Mesendoderm (in vitro differentiated cells): Measurements from ENCODE around the gene EPS8L1.
"Not testable (repeated sequence)": the region's sequence is repeated elsewhere in the genome, so short reads cannot be mapped to it uniquely, and the experiment has no call there.

ENCODE experiments used
- DNase-seq: peaks from one replicate; pipeline ENCODE4 v3.0.0; 2013
- H2AK5ac ChIP-seq: 2 replicates; pipeline ENCODE4 v1.6.1; 2013; ENCODE audit warnings: low read length, inconsistent platforms
- H2BK120ac ChIP-seq: 2 replicates; pipeline ENCODE4 v1.6.1; 2013; ENCODE audit warnings: low read depth, mild to moderate bottlenecking, low read length, moderate library complexity, mixed read lengths
- H2BK15ac ChIP-seq: replicated peaks from 2 replicates; pipeline ENCODE4 v1.6.1; 2013; ENCODE audit warnings: low read depth, mild to moderate bottlenecking, moderate library complexity
- H2BK5ac ChIP-seq: 2 replicates; pipeline ENCODE4 v1.6.1; 2013; ENCODE audit warnings: low read length, inconsistent platforms
- H3K18ac ChIP-seq: 2 replicates; pipeline ENCODE4 v1.6.1; 2013; ENCODE audit warnings: mild to moderate bottlenecking, low read length, mixed read lengths
- H3K23ac ChIP-seq: one replicate; pipeline ENCODE4 v1.6.1; 2013; ENCODE audit warnings: low read length
- H3K27ac ChIP-seq: 2 replicates; pipeline ENCODE4 v1.5.1; 2013; ENCODE audit warnings: low read depth, mild to moderate bottlenecking, inconsistent platforms, low read length, moderate library complexity
- H3K27me3 ChIP-seq: 2 replicates; pipeline ENCODE4 v1.6.1; 2013; ENCODE audit warnings: low read length, control low read depth, mild to moderate bottlenecking, inconsistent platforms; ENCODE audit not compliant: insufficient read depth, poor library complexity
- H3K36me3 ChIP-seq: 2 replicates; pipeline ENCODE4 v1.6.1; 2013; ENCODE audit warnings: low read length, inconsistent platforms; ENCODE audit not compliant: control insufficient read depth, insufficient read depth
- H3K4ac ChIP-seq: one replicate; pipeline ENCODE4 v1.6.1; 2013; ENCODE audit warnings: low read depth, mild to moderate bottlenecking, low read length, moderate library complexity
- H3K4me1 ChIP-seq: 2 replicates; pipeline ENCODE4 v1.6.1; 2013; ENCODE audit warnings: low read depth, low read length, inconsistent platforms; ENCODE audit not compliant: control insufficient read depth
- H3K4me2 ChIP-seq: 2 replicates; pipeline ENCODE4 v1.6.1; 2013; ENCODE audit warnings: low read length
- H3K4me3 ChIP-seq: 2 replicates; pipeline ENCODE4 v1.5.1; 2013; ENCODE audit warnings: mild to moderate bottlenecking, low read length
- H3K56ac ChIP-seq: one replicate; pipeline ENCODE4 v1.6.1; 2013; ENCODE audit warnings: low read length
- H3K79me1 ChIP-seq: 2 replicates; pipeline ENCODE4 v1.6.1; 2013; ENCODE audit warnings: low read length, inconsistent platforms
- H3K79me2 ChIP-seq: 2 replicates; pipeline ENCODE4 v1.6.1; 2013; ENCODE audit warnings: mild to moderate bottlenecking, low read length; ENCODE audit not compliant: control insufficient read depth, insufficient read depth
- H3K9ac ChIP-seq: 2 replicates; pipeline ENCODE4 v1.6.1; 2013; ENCODE audit warnings: low read length, inconsistent platforms
- H4K5ac ChIP-seq: one replicate; pipeline ENCODE4 v1.6.1; 2013; ENCODE audit warnings: low read length
- H4K8ac ChIP-seq: one replicate; pipeline ENCODE4 v1.6.1; 2013; ENCODE audit warnings: low read depth, mild to moderate bottlenecking, control low read depth, low read length, moderate library complexity
- WGBS: extraction: QIAGEN DNeasy Blood & Tissue Kit; methylation state at CpG from one replicate; pipeline ENCODE4 v1.1.7; 2013; ENCODE audit warnings: low lambda C conversion rate, missing lambda C conversion rate; ENCODE audit not compliant: insufficient coverage; ENCODE audit errors: extremely low coverage; 5-methylcytosine and 5-hydroxymethylcytosine counted together

Gene EPS8L1

DNA sequence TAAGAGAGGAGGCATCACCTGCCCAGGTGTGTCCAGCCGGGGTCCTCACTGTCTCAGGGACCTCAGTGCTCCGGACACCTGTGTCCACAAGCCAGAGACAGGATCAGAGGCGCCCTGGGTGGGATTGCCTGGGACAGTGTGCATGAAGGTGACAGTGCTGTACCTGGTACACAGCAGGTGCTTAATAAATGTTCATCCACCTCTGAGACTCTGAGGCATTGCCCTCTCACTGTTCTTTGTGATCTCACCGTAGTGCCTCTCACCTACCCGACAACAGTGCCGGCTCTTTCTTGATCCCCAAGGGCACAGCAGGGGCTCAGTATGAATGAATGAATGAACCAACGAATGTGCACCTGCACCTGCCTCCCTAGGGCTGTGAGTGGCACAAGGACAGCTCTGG lies 21.9 kb upstream of the EPS8L1 start:
- H2BK5ac ChIP-seq, result no peak overlapping the region
- H3K4me2 ChIP-seq, result no peak overlapping the region
- no peak overlapping the region for H3K27ac ChIP-seq
- no peak overlapping the region for H3K4me3 ChIP-seq
- H3K56ac ChIP-seq, result no peak overlapping the region
- no peak overlapping the region for H3K4ac ChIP-seq
- no peaks in the 10 kb centered on the region for H3K4me1 ChIP-seq
- no peak overlapping the region for H4K8ac ChIP-seq
- H3K9ac ChIP-seq, result no peak overlapping the region
- no peak overlapping the region for H2BK120ac ChIP-seq
- no peak for DNase-seq
- no peak overlapping the region for H2AK5ac ChIP-seq
- whole genome bisulfite sequencing, result no CpG with 5 or more reads among the region's 7 CpGs
- H3K79me2 ChIP-seq, result no peaks in the 10 kb centered on the region
- no peak overlapping the region for H3K23ac ChIP-seq
- no peak overlapping the region for H4K5ac ChIP-seq
- H3K27me3 ChIP-seq, result no peaks in the 10 kb centered on the region
- H3K79me1 ChIP-seq, result peaks cover 2% of the 10 kb centered on the region
- H2BK15ac ChIP-seq, result no peak overlapping the region
- H3K36me3 ChIP-seq, result peaks cover 12% of the 10 kb centered on the region
- H3K18ac ChIP-seq, result no peak overlapping the region

DNA sequence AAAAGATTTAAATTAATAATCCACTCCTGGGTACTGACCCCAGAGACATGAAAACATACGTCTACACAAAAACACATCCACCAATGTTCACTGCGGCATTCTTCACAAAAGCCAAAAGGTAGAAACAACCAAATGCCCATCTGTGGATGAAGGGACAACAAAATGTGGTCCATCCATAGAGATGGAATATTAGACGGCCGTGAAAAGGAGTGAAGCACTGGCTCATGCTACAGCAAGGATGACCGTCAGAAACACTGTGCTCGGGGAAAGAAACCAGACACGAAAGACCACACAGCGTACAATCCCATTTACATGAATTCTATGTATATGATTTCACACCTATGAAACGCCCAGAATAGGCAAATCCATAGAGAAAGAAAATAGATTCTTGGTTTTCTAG lies 18.8 kb upstream of the EPS8L1 start:
- H3K9ac ChIP-seq, result no peak overlapping the region

DNA sequence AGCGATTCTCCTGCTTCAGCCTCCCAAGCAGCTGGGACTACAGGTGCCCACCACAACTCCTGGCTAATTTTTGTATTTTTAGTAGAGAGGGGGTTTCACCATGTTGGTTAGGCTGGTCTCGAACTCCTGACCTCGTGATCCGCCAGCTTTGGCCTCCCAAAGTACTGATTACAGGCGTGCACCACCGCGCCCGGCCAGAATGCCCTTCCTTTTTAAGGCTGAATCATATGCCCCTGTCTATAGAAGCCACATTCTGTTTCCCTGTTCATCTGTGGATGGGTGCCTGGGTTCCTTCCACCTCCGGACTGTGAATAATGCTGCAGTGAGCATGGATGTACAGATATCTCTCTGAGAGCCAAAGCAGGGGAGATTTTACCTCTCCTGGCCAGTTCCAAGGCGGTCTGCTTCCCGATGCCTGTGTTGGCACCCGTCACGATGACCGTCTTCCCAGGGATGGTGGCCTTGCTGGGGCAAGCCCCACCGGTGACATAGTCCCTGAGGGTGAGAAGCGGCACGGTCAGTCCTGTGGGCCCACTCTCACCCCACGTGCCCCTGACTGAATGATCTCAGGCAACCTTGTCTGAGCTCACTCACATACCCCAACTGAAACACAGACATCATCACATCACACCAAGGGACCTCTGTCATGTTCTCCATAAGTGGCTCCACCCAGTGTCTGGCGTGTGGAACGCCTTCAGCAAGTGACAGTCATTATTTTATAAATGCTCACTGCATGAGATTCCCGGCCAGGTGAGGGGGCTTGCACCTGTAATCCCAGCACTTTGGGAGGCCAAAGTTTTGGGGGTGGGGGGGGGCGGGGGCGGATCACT lies 16.7 kb upstream of the EPS8L1 start:
- H2AK5ac ChIP-seq, result no peak overlapping the region
- H3K79me1 ChIP-seq, result no peaks in the 10 kb centered on the region
- H4K5ac ChIP-seq, result no peak overlapping the region
- H2BK120ac ChIP-seq, result no peak overlapping the region
- H3K36me3 ChIP-seq, result peaks cover 5% of the 10 kb centered on the region
- no peak overlapping the region for H3K4me3 ChIP-seq
- H3K4me2 ChIP-seq, result no peak overlapping the region
- H3K56ac ChIP-seq, result no peak overlapping the region
- no peak overlapping the region for H3K4ac ChIP-seq
- peak; percentile 51 for DNase-seq
- H2BK5ac ChIP-seq, result no peak overlapping the region
- no peak overlapping the region for H3K27ac ChIP-seq
- no peak overlapping the region for H3K9ac ChIP-seq
- H3K79me2 ChIP-seq, result no peaks in the 10 kb centered on the region
- H3K27me3 ChIP-seq, result no peaks in the 10 kb centered on the region
- WGBS, result no CpG with 5 or more reads among the region's 23 CpGs
- no peak overlapping the region for H4K8ac ChIP-seq
- no peaks in the 10 kb centered on the region for H3K4me1 ChIP-seq
- no peak overlapping the region for H2BK15ac ChIP-seq
- H3K23ac ChIP-seq, result no peak overlapping the region
- H3K18ac ChIP-seq, result no peak overlapping the region

More for the DNA sequence above, 18.8 kb upstream of the EPS8L1 start:
- no peak overlapping the region for H3K56ac ChIP-seq
- no peak overlapping the region for H4K5ac ChIP-seq
- no peak overlapping the region for H2BK5ac ChIP-seq
- no peak overlapping the region for H4K8ac ChIP-seq
- H3K79me1 ChIP-seq, result peaks cover 2% of the 10 kb centered on the region
- H3K23ac ChIP-seq, result no peak overlapping the region
- H3K18ac ChIP-seq, result no peak overlapping the region
- no peak overlapping the region for H3K27ac ChIP-seq
- H3K4ac ChIP-seq, result no peak overlapping the region
- no CpG with 5 or more reads among the region's 9 CpGs for WGBS
- no peak for DNase-seq
- peaks cover 9% of the 10 kb centered on the region for H3K36me3 ChIP-seq
- H3K4me1 ChIP-seq, result no peaks in the 10 kb centered on the region
- no peaks in the 10 kb centered on the region for H3K27me3 ChIP-seq
- no peak overlapping the region for H2BK120ac ChIP-seq
- H3K4me3 ChIP-seq, result no peak overlapping the region
- no peaks in the 10 kb centered on the region for H3K79me2 ChIP-seq
- no peak overlapping the region for H2AK5ac ChIP-seq
- H3K4me2 ChIP-seq, result no peak overlapping the region
- no peak overlapping the region for H2BK15ac ChIP-seq

DNA sequence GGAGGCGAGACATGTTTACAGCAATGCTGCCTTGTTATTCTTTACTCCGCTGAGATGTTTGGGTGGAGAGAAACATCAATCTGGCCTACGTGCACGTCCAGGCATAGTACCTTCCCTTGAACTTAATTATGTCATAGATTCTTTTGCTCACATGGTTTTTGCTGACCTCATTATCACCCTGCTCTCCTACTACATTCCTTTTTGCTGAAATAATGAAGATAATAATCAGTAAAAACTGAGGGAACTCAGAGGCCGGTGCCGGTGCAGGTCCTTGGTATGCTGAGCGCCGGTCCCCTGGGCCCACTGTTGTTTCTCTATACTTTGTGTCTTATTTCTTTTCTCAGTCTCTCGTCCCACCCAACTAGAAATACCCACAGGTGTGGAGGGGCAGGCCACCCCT lies 15.4 kb upstream of the EPS8L1 start:
- not testable (repeated sequence) for H3K56ac ChIP-seq, H3K18ac ChIP-seq, H2BK15ac ChIP-seq, H3K4me1 ChIP-seq, H2AK5ac ChIP-seq, H3K9ac ChIP-seq, DNase-seq, H3K79me2 ChIP-seq, H3K23ac ChIP-seq, H4K5ac ChIP-seq, H3K4me2 ChIP-seq, H3K79me1 ChIP-seq, H3K4ac ChIP-seq, H3K4me3 ChIP-seq, H2BK120ac ChIP-seq, H3K27ac ChIP-seq, H4K8ac ChIP-seq, H3K27me3 ChIP-seq, H2BK5ac ChIP-seq, H3K36me3 ChIP-seq
- WGBS, result no CpG with 5 or more reads among the region's 9 CpGs

DNA sequence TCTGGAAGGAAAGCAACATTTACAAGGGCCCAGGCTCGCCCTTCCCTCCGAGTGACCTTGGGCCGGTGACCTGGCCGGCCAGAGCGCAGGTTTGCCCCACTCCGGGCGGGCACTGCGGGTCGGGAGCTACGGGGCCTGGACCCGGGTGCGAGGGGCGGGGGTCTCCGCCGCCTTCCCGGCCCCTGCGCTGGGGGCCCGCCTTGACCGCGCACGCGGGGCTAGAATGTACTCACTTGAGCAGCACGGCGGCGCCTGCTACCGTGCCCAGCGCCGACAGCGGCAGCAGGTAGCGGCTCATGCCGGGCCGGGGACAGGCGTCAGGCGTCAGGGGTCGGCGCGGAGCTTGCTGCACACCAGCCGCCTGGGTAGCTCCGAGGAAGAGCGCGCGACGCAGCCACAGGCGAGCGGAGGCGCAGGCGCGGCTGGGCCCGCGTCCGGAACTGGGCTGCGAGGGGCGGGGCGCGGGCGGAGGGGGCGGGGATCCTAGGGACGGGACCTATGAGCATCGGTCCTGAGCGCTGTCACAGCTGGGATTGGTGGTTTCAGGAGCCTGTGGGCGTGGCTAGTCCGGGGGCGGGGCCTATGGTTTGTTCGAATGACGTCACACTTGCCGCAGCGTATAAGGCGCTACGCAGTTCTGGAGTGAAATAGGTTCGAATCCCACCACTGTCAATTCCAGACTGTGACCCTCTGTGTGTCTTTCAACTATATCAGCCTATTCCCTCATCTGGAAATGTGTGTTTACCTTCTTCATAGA lies 12.8 kb upstream of the EPS8L1 start, which contains the start of gene RDH13:
RDH13 (minus strand) TSS at position 414 of the 757 bp plus-strand sequence; CDS start at position 298, 116 bp downstream.
- peak within 1 kb of the TSS; percentile 93 for H3K56ac ChIP-seq
- H2BK15ac ChIP-seq, result no peak within 1 kb of the TSS
- no peak within 1 kb of the TSS for H3K4ac ChIP-seq
- H3K9ac ChIP-seq, result peak within 1 kb of the TSS; percentile 86
- H2BK120ac ChIP-seq, result no peak within 1 kb of the TSS
- no peaks in the 10 kb centered on the region for H3K36me3 ChIP-seq
- no peaks in the 10 kb centered on the region for H3K79me1 ChIP-seq
- no peak within 1 kb of the TSS for H4K5ac ChIP-seq
- H2AK5ac ChIP-seq, result no peak within 1 kb of the TSS
- peak within 1 kb of the TSS; percentile 40 for H3K27ac ChIP-seq
- no peaks in the 10 kb centered on the region for H3K79me2 ChIP-seq
- H3K27me3 ChIP-seq, result no peaks in the 10 kb centered on the region
- DNase-seq, result peak; percentile 97
- no peak within 1 kb of the TSS for H4K8ac ChIP-seq
- no peak within 1 kb of the TSS for H2BK5ac ChIP-seq
- WGBS, result no CpG with 5 or more reads among the region's 70 CpGs
- peak within 1 kb of the TSS; percentile 57 for H3K18ac ChIP-seq
- no peak within 1 kb of the TSS for H3K23ac ChIP-seq
- peak within 1 kb of the TSS; percentile 72 for H3K4me3 ChIP-seq
- H3K4me1 ChIP-seq, result no peaks in the 10 kb centered on the region
- H3K4me2 ChIP-seq, result peak within 1 kb of the TSS; percentile 71
